Activated naive CD8-positive, alpha-beta T cell (primary cell): Measurements from ENCODE around the gene LTBP2.

Experiments
- H3K27ac Mint-ChIP-seq: one replicate; pipeline ENCODE4 v1.8.0; 2021; ENCODE audit warnings: mixed read lengths
- H3K27me3 Mint-ChIP-seq: one replicate; pipeline ENCODE4 v1.8.0; 2021; ENCODE audit warnings: mixed read lengths
- H3K36me3 Mint-ChIP-seq: one replicate; pipeline ENCODE4 v1.8.0; 2021; ENCODE audit warnings: mixed read lengths
- H3K4me1 Mint-ChIP-seq: one replicate; pipeline ENCODE4 v1.8.0; 2021; ENCODE audit warnings: low read depth, mixed read lengths
- H3K4me3 Mint-ChIP-seq: one replicate; pipeline ENCODE4 v1.8.0; 2021; ENCODE audit warnings: mild to moderate bottlenecking, mixed read lengths
- H3K9me3 Mint-ChIP-seq: one replicate; pipeline ENCODE4 v1.8.0; 2021; ENCODE audit warnings: low read depth, mixed read lengths

The LTBP2 gene

DNA sequence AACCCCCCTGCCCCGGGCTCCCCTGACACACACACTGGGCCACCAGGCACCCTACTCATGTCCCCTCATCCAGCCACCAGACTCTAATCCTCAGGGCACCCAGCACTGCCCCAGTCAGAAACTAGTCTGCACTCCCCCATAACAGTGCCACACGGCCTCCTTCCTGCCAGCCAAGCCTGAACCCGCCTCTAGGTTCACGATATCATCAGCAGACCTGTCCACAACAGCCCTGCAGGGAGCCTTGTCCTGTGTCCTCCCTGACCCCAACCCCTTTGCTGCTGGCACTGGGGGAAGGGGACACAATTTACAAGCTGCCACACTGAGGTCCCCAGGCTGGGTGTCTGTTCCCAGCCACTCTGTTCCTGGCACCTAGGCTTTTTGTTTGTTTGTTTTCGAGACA lies 33.6 kb downstream of the LTBP2 start:
- peaks cover 33% of the 10 kb centered on the region for H3K4me1 Mint-ChIP-seq
- no peaks in the 10 kb centered on the region for H3K9me3 Mint-ChIP-seq
- no peaks in the 10 kb centered on the region for H3K27me3 Mint-ChIP-seq
- no peaks in the 10 kb centered on the region for H3K36me3 Mint-ChIP-seq
- no peak overlapping the region for H3K27ac Mint-ChIP-seq
- H3K4me3 Mint-ChIP-seq: no peak overlapping the region

DNA sequence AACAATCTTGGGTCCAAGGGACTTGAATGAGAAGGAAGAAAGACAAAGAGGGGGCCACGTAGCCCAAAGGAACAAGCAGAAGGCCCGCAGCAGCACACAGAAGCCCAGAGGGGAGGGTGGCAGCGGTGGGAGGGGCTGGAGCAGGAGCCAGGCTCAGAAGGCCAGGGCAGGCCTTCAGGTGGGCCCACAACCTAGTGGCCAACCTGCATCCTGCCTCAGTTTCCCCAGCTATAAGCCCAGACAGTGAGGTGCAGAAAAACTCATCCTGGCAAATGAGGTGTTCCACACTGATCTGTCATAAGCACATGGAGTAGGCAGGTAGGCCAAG lies 34.1 kb downstream of the LTBP2 start:
- Mint-ChIP-seq H3K36me3 (no peaks in the 10 kb centered on the region), H3K4me1 (peaks cover 37% of the 10 kb centered on the region), H3K9me3 (no peaks in the 10 kb centered on the region), H3K4me3 (no peak overlapping the region), H3K27me3 (no peaks in the 10 kb centered on the region), H3K27ac (no peak overlapping the region)

DNA sequence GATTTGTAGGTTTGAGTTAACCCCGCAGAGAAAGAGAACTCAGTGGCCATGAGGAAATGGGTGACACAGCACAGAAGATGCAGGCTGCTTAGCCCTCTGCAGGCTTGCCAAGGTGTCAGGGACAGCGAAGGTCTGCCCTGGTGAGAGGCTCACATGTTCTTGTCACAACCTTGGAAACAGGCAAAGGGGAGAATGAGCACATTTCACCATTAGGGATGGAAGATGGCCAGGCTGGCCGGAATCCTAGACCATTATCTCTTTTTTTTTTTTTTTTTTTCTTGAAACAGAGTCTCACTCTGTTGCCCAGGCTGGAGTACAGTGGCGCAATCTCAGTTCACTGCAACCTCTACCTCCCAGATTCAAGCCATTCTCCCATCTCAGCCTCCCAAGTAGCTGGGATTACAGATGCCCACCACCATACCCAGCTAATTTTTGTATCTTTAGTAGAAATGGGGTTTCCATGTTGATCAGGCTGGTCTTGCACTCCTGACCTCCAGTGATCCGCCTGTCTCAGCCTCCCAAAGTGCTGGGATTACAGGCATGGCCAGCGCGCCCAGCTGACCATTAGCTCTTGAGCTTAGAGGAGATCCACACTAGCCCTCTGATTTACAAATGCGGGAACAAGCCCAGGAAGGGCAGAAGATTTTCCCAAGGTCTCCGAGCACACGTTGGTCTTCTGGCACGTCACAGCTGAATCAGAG lies 34.6 kb downstream of the LTBP2 start:
- Mint-ChIP-seq H3K4me3 (no peak overlapping the region), H3K27ac (no peak overlapping the region), H3K27me3 (no peaks in the 10 kb centered on the region), H3K4me1 (peaks cover 42% of the 10 kb centered on the region), H3K36me3 (no peaks in the 10 kb centered on the region), H3K9me3 (no peaks in the 10 kb centered on the region)

DNA sequence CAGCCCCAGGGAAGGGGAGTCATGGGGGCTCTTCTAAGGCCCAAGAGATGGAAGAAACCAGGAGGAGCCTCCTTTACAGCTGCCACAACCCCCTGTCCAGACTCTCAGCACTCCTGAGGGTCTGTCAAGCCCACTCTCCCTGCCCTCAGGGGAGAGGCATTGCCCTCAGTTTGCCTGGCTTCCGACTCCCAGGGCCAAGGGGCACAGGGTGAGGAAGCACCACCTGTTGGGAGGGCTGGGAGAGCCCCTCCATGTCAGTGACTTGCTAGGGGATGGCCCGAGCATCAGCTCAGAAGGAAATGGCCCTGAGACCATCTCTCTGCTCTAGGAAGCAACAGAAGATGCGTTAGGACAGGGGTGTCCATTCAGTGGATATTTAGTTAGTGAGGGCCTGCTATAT lies 36.1 kb downstream of the LTBP2 start:
- H3K4me1 Mint-ChIP-seq: peaks cover 54% of the 10 kb centered on the region
- no peaks in the 10 kb centered on the region for H3K36me3 Mint-ChIP-seq
- H3K27ac Mint-ChIP-seq: no peak overlapping the region

DNA sequence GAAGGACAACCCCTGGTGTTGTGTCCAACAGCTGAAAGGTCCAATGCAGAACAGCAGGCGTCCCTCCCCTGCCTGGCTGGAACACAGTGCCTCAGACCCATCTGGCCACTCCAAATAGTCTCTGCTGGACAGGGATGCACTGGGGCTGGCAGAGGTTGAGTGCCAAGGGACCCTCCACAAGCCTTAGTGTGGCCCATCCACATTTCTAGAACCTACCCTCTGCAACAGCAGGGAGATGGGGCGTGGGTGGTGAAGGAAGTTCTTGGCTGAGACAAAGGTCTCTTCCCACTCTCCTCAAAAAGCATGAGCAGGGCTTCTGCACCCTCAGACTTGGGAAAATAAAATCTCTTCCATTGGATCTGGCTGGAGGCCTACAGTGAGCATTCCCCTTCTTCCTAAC lies 36.5 kb downstream of the LTBP2 start:
- Mint-ChIP-seq H3K36me3 (no peaks in the 10 kb centered on the region), H3K27me3 (peaks cover 2% of the 10 kb centered on the region), H3K27ac (no peak overlapping the region), H3K4me3 (no peak overlapping the region), H3K4me1 (peaks cover 53% of the 10 kb centered on the region), H3K9me3 (no peaks in the 10 kb centered on the region)

More for the DNA sequence above, 36.1 kb downstream of the LTBP2 start:
- Mint-ChIP-seq H3K4me3 (no peak overlapping the region), H3K27me3 (peaks cover 2% of the 10 kb centered on the region), H3K9me3 (no peaks in the 10 kb centered on the region)

DNA sequence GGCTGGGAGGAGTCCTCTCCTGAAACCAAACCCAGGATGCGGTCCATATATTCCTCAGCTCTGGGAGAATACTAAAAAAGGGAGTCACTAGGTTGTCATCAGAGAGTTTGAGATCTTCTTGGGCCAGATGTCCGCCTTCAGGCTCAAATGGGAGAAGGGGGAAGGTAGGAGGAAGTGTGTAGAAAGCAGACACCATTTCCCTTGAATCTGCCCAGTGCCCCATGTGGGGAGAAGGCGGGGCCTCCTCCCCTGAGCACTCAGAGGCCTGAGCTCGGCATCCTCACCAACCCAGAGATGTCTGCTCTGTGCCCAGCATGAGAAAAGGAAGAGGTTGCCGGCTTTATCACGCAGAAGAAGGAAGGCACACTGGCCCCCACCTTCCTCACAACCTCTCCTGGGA lies 37.3 kb downstream of the LTBP2 start:
- H3K4me1 Mint-ChIP-seq: peaks cover 45% of the 10 kb centered on the region
- peaks cover 2% of the 10 kb centered on the region for H3K27me3 Mint-ChIP-seq
- H3K27ac Mint-ChIP-seq: no peak overlapping the region
- no peak overlapping the region for H3K4me3 Mint-ChIP-seq
- H3K9me3 Mint-ChIP-seq: no peaks in the 10 kb centered on the region
- no peaks in the 10 kb centered on the region for H3K36me3 Mint-ChIP-seq

DNA sequence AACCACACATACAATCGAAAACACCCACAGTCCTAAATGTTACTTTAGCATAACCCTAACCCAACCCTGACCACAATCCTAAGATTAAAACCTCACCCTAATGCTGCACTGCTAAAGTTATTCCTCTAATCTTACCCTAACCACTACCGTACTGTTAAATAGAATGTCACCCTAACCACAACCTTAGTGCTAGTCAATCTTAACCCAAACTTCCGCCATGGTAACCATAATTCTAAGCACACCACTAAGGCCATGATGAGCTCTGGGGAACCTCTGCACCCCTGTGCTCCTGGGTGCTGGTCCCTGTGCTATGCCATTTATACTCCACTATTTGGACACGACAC lies 38.0 kb downstream of the LTBP2 start:
- Mint-ChIP-seq H3K27me3 (peaks cover 2% of the 10 kb centered on the region), H3K4me3 (no peak overlapping the region), H3K27ac (no peak overlapping the region)

DNA sequence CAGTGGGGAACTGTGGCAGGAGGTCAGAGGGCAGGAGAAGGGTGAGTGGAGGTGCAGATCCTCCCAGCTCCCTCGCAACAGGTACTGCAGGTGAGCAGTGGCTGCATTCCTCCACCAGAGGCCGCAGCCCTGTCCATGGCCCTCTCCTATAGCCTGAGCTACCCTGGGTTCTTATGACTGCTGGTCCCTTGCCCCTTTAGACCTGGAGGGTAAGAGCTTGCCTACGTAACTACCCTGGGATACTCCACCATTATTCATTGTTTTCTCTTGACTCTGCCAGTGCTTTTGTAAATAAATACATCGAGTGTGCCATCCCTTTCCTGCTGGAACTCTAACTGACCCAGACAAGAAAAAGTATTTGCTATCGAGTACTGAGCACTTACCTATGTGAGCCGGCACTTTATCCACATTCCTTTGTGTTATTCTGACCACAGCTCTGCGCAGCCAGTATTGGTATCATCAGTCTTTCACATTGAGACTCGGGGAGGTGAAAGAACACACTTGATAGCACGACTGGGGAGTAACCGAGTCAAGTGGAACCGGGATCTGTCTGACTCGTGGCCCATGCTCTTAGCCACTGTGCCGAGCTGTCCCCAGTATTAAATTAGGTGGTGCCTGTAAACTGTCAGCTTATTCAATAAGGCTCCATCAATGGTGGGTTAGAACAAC lies 38.5 kb downstream of the LTBP2 start:
- H3K27me3 Mint-ChIP-seq: peaks cover 2% of the 10 kb centered on the region
- no peaks in the 10 kb centered on the region for H3K9me3 Mint-ChIP-seq
- H3K4me1 Mint-ChIP-seq: peaks cover 36% of the 10 kb centered on the region
- no peak overlapping the region for H3K4me3 Mint-ChIP-seq
- H3K27ac Mint-ChIP-seq: no peak overlapping the region
- no peaks in the 10 kb centered on the region for H3K36me3 Mint-ChIP-seq

More for the DNA sequence above, 38.0 kb downstream of the LTBP2 start:
- Mint-ChIP-seq H3K4me1 (peaks cover 38% of the 10 kb centered on the region), H3K9me3 (no peaks in the 10 kb centered on the region), H3K36me3 (no peaks in the 10 kb centered on the region)

DNA sequence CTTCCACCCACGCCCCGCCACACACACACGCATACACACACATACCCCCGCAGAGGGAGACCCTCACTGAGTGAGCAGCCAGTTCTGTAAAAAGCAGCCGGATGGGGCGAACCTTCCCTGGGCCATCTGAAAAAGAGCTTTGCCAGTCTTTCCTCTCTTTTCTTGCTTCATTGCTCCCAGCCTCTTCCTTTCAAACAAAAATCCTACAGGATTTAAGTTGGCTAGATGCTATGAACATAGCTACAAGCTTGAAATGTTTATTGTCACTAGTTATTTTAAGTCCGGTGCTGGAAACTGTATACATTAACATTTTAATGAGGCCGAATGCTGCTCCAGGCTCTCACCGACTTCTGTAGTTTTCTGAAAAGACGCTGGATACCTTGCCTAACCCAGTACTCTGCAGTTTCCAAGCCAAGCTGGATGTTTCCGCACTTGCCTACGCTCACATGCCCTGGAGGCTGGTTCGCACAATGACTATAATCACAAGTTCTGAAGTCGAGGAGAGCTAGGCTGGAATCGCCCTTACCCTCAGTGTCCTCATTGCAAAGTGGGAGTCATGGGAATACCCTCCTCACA lies 39.2 kb downstream of the LTBP2 start:
- Mint-ChIP-seq H3K36me3 (no peaks in the 10 kb centered on the region), H3K4me3 (peak overlapping the region; percentile 68), H3K27me3 (peaks cover 2% of the 10 kb centered on the region), H3K4me1 (peaks cover 35% of the 10 kb centered on the region), H3K9me3 (no peaks in the 10 kb centered on the region), H3K27ac (peak overlapping the region; percentile 28)

DNA sequence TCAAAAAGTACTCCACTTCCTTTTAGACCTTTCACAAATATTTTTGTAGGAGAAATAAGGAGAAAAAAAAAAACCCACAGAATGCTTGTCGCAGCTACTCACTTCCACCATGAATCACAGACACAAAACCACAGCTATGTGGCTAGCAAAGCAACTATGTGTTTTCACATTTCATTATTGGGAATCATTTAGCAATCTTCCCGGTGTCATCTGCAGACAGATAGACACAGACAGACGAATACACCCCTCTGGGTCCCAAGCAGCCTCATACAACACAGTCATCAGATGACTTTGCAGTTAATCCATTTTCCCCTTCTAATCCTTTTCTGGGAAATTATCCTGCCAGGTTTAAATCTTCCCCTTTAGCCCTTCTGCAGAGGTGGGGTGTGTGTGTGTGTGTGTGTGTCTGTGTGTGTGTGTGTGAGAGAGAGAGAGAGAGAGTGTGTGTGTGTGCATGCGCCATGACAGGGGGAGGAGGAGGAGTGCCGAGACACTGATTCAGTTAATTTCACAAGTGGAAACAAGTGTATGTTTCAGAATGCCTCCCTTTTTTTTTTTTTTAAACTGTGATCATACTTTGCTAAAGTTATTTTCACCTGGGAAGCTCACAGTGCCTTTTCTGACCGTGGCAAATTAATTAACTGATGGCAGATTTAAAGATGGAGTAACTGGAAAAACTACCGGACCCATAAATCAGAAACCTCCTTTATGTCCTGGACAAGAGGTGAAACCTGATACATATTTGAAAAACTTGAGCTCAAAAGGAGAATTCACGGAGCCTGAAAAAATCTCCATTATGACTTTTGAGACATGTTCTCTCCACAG lies 39.9 kb downstream of the LTBP2 start:
- Mint-ChIP-seq H3K4me3 (peak overlapping the region; percentile 68), H3K27me3 (peaks cover 2% of the 10 kb centered on the region)

DNA sequence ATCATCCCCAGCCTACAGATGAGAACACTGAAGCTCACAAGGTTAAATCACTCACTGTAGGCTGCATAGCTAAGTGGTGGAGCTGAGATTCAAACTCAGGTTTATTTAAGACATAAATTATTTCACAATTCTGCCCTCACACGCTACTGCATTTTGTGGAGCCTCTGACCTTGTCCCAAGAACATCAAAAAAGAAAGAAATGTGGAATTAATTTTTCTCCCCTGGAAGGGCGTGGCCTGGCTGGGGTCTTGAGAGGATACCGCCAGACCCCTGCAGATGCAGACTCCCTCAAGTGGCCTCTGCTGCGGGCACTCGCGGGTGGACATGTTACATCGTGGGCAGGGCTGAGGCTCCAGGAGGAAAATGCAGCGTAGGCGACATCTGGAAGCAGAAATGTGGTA lies 40.6 kb downstream of the LTBP2 start:
- Mint-ChIP-seq H3K27me3 (peaks cover 2% of the 10 kb centered on the region), H3K36me3 (no peaks in the 10 kb centered on the region), H3K27ac (no peak overlapping the region), H3K4me1 (peaks cover 32% of the 10 kb centered on the region), H3K9me3 (no peaks in the 10 kb centered on the region), H3K4me3 (peak overlapping the region; percentile 68)

More for the DNA sequence above, 39.9 kb downstream of the LTBP2 start:
- no peaks in the 10 kb centered on the region for H3K9me3 Mint-ChIP-seq
- peak overlapping the region; percentile 88 for H3K27ac Mint-ChIP-seq
- H3K4me1 Mint-ChIP-seq: peaks cover 32% of the 10 kb centered on the region
- no peaks in the 10 kb centered on the region for H3K36me3 Mint-ChIP-seq

DNA sequence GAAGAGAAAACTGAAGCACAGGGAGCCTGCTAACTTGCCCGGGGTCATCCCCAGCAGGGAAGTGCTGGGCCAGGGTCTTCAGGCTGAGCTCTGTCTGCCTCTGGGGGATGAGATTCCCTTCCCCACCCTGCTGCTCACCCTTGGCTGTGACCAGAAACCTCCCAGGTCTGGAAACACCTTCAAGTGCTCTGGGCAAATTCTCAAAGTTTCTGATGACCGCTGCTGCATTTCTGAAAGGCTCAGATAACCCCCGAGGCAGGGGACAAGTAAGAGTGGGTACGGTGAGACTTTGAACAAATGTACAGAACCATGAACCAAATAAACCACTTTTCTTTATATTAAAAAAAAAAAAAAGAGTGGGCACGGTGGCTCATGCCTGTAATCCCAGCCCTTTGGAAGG lies 41.3 kb downstream of the LTBP2 start:
- H3K27me3 Mint-ChIP-seq: peaks cover 2% of the 10 kb centered on the region
- H3K4me3 Mint-ChIP-seq: no peak overlapping the region
- peaks cover 32% of the 10 kb centered on the region for H3K4me1 Mint-ChIP-seq
- no peak overlapping the region for H3K27ac Mint-ChIP-seq
- no peaks in the 10 kb centered on the region for H3K36me3 Mint-ChIP-seq
- no peaks in the 10 kb centered on the region for H3K9me3 Mint-ChIP-seq

DNA sequence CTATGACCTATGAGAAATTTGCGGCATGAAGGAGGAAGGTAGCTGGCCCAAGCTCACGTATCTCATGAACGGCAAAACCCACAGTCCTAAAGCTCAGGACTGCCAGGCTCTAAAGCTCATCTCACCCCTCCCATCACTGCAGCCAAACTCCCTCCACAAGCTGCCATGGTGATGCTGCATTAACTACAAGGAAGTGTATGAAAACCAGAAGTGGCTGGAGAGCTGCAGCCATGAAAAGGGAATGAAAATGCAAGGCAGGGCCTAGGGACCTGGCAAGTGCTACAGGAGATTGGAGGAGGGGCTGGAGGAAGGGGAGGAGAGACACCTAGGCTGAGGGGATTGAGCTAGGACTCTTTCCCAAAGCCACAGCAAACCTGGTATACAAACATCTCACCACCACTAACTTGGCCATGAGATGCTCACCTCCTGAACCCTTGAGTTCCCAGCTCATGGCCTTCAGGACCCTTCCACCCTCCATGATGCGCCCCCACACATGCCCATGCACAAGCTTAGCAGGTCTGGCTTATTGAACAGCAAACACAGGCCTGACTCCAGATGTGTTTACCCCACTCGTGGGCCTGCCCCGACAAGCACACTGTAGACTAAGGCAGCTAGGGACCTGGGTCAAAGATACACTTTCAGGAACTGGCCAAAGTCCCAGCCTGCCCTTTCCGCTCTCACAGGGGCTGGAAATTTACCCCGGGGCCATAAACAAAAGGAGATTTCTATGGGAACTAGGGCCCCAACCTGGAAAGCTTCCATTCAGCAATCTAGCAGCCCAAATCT lies 42.0 kb downstream of the LTBP2 start:
- Mint-ChIP-seq H3K36me3 (no peaks in the 10 kb centered on the region), H3K27ac (no peak overlapping the region), H3K4me3 (no peak overlapping the region), H3K4me1 (peaks cover 32% of the 10 kb centered on the region), H3K27me3 (peaks cover 2% of the 10 kb centered on the region), H3K9me3 (no peaks in the 10 kb centered on the region)

DNA sequence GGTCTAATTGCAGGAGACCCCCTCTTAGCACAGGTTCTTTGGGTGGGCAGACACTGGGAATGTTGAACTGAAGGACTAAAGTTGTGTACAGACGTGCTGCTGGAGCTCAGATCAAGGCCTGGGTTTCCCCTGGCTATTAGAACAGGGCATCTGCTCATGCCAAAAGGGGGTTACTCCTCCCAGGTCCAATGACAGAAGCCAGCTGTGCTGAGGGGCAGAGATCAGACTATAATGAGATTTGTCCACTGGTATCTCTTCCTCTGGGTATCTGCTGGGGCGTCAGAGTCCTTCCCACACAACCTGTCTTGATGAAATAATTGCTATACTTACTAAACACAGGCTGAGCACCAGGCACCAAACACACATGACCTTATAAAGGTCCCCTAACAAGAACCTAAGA lies 42.6 kb downstream of the LTBP2 start:
- no peak overlapping the region for H3K27ac Mint-ChIP-seq
- no peaks in the 10 kb centered on the region for H3K9me3 Mint-ChIP-seq
- no peaks in the 10 kb centered on the region for H3K36me3 Mint-ChIP-seq
- no peak overlapping the region for H3K4me3 Mint-ChIP-seq
- H3K4me1 Mint-ChIP-seq: peaks cover 32% of the 10 kb centered on the region
- H3K27me3 Mint-ChIP-seq: peaks cover 2% of the 10 kb centered on the region
